Epithelial cell of proximal tubule (primary cell): ENCODE data around the gene MYCBPAP. TPM values are rescaled to one million over a fixed set of nuclear protein-coding genes. Genes with fewer than 3 reads are reported as not detected.
A peak's percentile ranks its signal among the peaks of the same experiment; 100 is the strongest.

ENCODE experiments used
- DNase-seq: peaks from one replicate; pipeline ENCODE4 v3.0.0-alpha.2; 2011; ENCODE audit warnings: low read depth
- H3K4me3 ChIP-seq: 2 replicates; pipeline ENCODE4 v1.5.1; 2011; ENCODE audit warnings: low read depth, mild to moderate bottlenecking, low read length
- total RNA-seq: library from RNA; depleted of rRNA; stranded (reverse); fragments of >200 nt; gene quantifications from 2 replicates; pipeline ENCODE4 v1.2.3, GENCODE V29; 2015
- TF ChIP-seq, protein P1 (sequence below): conservative IDR thresholded peaks from 2 replicates; pipeline ENCODE4 v1.5.1; 2012; ENCODE audit warnings: low read depth, mild to moderate bottlenecking, low read length

MYCBPAP gene
- total RNA-seq, 1 donor from 2014 or later, result 0.58 TPM

DNA sequence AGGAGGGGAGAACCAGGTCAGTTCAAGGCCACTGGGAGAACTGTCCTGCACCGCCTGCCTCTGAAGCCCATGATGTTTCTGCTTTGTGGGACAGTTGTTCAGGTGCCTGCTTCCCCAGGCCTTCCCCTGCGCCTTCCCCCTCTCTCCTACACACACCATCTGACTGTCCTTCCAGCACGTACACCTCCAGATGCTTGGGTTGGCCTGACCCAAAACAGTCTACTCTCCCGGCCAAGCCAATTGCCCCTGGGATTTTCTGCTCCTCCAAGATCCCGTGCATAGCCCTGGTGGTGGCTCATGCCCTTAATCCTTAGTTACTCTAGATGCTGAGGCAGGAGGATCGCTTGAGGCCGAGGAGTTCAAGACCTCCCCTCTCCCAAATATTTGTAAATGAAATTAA is 30.3 kb upstream of the MYCBPAP start:
- no peak for DNase-seq
- TF ChIP-seq, protein P1, sequence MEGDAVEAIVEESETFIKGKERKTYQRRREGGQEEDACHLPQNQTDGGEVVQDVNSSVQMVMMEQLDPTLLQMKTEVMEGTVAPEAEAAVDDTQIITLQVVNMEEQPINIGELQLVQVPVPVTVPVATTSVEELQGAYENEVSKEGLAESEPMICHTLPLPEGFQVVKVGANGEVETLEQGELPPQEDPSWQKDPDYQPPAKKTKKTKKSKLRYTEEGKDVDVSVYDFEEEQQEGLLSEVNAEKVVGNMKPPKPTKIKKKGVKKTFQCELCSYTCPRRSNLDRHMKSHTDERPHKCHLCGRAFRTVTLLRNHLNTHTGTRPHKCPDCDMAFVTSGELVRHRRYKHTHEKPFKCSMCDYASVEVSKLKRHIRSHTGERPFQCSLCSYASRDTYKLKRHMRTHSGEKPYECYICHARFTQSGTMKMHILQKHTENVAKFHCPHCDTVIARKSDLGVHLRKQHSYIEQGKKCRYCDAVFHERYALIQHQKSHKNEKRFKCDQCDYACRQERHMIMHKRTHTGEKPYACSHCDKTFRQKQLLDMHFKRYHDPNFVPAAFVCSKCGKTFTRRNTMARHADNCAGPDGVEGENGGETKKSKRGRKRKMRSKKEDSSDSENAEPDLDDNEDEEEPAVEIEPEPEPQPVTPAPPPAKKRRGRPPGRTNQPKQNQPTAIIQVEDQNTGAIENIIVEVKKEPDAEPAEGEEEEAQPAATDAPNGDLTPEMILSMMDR, result no peak
- peak overlapping the region; percentile 91 for H3K4me3 ChIP-seq

DNA sequence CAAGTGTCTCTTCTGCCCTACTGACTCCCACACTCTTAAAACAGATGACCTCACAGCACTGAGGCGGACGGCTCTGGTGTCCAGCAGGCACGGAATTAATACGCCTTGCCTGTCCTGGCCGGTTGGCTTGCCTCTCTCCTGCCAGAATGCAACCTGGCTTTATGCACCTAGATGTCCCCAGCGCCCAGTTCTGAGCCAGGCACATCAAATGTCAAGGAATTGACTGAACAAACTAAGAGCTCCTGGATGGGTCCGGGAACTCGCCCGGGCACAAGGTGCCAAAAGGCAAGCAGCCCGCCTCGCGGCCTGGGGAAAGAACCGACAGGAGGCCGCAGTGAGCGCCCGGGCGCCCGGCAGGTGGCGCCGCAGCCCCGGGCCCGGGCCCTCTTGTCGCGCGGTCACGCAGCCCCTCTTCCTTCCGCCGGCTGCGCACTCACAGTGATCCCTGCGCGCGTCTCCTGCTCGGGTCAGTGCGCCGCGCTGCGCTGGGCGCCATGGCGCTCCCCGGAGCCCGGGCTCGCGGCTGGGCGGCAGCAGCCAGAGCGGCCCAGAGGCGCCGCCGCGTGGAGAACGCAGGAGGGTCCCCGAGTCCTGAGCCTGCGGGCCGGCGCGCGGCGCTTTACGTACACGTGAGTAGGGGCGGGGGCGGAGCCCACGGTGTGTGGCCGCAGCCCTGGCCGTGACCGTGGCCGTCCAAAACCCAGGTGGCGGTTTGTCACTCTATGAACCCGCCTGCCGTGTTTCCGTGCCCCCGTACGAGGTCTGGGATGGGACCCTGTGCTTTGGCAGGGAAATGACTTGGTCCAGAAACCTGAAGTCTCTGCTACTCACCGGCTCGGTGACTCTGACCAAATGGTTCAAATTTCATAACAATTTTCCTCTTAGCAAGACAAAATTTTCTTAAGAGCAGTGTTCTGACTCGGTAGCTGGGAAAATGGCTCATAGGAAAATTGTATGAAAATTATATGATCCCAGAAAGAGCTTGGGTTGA is 29.6 kb upstream of the MYCBPAP start, which contains the start of gene RSAD1:
RSAD1 (plus strand) TSS at position 470 of the 991 bp plus-strand sequence; CDS start at position 495, 25 bp downstream.
- TF ChIP-seq, protein P1, result peak; percentile 77
- H3K4me3 ChIP-seq, result peak within 1 kb of the TSS; percentile 91
- DNase-seq, result peak; percentile 12

DNA sequence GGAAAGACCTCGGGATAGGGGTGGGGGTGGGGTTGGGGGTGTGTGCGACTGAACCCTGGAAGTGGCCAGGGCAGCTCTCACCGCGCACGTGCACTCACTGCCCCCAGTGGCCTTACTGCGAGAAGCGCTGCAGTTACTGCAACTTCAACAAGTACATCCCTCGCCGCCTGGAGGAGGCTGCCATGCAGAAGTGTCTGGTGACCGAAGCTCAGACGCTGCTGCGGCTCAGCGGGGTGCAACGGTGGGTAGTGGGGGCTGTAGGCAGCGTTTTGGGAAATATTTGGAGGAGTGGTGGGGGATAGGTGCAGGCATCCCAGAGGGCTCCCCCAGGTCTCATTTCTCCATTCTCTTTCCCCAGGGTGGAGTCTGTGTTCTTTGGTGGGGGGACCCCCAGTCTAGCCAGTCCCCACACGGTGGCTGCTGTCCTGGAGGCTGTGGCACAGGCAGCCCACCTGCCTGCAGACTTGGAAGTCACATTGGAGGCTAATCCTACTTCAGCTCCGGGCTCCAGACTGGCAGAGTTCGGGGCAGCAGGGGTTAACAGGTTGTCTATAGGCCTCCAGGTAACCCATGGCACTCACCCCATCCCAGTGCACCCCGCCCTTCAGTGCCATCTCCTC is 28.6 kb upstream of the MYCBPAP start:
- TF ChIP-seq, protein P1, result peak; percentile 40
- H3K4me3 ChIP-seq, result peak overlapping the region; percentile 91
- no peak for DNase-seq

DNA sequence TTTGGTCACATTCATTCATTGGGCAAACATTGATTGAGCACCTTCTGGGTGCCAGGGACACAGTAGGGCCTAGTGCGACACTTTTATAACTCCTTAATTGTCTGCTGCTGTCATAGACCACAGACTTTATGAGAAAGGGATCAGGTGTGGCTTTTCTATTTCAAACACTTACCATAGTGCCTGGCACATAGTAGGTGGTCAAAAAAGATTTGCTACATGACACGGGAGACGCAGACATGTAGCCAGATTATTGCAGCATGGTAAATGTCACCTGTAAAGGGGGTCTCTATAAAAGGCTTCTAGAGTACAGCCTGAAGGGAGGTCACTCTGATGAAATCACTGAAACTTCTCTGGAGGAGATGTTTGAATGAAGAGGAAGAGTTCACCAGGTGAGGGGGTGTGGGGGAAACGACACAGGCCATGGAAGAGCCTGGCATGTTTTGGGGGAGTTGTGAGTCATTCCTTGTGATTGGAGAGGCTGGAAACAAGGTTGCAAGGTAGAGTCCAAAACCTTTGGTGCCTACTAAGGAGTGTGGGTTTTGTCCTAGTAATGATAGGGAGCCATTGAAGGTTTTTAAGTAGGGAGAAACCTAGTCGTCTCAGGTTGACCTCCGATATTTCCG is 28.0 kb upstream of the MYCBPAP start:
- DNase-seq, result no peak
- TF ChIP-seq, protein P1, result no peak
- H3K4me3 ChIP-seq, result no peak overlapping the region

DNA sequence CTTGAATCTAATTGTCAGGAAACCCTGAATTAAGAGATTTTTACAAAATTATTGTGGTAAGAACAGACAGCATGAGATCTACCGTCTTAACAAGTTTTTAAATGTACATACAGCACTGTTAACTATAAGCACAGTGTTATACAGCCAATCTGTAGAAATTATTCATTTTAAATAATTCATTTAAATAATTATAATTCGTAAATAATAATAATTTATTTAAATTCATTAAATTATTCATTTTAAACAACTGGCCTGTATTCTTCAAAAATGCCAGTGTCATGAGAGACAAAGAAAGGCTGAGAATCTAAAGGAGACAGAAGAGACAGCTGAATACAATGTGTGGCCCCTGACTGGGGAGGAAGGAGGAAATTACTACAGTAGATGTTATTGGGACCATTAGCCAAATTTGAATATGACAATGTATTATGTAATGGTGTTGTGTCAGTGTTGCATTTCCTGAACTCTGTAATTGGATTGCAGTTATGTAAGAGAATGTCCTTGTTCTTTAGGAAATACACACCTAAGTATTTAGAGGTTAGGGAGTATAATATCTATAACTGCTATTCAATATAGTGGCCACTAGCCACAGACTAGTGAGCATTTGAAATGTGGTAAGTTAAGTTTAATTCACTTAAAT is 27.3 kb upstream of the MYCBPAP start:
- no peak overlapping the region for H3K4me3 ChIP-seq
- TF ChIP-seq, protein P1, result no peak
- no peak for DNase-seq

DNA sequence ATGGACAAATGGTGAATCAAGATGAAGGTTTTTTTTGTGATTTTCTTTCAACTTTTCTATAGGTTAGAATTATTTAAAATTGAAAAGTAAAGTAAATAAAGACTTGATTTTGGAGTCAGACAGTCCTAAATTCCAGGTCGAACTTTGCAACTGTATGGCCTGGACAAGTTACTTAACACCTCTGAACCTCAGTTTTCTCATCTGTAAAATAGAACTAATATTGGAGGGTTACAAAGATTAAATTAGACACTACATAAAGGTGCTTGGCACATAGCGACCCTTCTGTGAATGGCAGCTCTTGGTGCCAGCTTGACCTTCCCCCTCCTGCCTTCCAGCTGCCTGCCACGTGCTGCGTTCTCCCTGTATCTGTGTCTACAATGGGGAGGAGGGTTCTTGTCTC is 26.6 kb upstream of the MYCBPAP start:
- no peak for DNase-seq
- TF ChIP-seq, protein P1, result no peak
- H3K4me3 ChIP-seq, result no peak overlapping the region
